DMS53 treated with DMSO at 0.1 percent for 48 hours (cell line): ENCODE measurements around the gene MTFR2.

Experiments used
- DNase-seq: peaks from one replicate; lab custom pipeline; 2025; ENCODE audit not compliant: unreplicated experiment; lab: John Stamatoyannopoulos, UW

Gene MTFR2

DNA sequence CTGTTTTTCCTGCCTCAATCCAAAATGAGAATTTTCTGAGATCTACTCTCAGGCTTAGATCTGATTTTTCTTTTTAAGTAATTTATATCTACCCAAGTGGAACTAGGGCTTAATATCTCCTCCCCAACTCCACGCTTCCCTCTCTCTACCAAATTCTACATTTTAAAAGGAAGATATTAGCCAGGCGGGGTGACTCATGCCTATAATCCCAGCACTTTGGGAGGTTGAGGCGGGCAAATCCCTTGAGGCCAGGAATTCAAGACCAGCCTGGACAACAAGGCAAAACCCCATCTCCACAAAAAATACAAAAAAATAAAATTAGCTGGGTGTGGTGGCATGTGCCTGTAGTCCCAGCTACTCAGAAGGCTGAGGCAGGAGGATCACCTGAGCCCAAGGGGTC is 61.0 kb downstream of the MTFR2 start:
- DNase-seq: no peak

DNA sequence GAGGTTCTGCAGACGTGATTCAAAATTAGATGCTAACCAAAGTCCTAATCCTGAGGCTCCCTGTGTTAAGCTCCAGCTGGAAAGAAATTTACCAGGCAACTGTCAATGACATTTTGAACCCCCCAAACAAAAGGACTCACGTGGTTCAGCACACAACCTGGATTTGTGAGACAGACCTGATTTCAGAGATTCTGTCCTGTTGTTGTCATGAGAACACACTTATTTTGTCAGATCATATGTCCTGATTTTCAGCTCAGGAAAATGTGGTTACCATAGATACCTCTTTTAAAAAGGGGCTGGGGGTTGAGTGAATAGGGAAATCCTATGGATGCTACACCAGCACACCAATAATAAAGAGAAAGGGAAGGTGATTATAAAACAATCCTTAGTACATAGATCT is 61.6 kb downstream of the MTFR2 start:
- no peak for DNase-seq

DNA sequence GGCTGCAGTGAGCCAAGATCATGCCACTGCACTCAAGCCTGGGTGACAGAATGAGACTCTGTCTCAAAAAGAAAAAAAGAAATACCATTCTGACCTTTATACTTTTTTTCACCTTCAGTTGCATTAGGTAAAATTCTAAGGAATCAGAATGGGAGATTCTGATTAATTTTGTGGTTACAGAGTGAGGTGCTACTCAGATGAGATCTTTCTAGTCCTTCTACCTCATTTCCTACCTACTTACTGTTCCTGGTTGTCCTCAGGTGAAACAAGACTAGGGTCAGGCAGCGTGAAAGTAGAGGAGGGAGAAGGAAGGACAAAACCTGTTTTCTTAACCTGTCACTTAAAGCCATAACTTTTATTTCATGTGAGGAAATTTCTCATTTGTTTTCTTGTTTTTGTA is 63.7 kb downstream of the MTFR2 start:
- no peak for DNase-seq

DNA sequence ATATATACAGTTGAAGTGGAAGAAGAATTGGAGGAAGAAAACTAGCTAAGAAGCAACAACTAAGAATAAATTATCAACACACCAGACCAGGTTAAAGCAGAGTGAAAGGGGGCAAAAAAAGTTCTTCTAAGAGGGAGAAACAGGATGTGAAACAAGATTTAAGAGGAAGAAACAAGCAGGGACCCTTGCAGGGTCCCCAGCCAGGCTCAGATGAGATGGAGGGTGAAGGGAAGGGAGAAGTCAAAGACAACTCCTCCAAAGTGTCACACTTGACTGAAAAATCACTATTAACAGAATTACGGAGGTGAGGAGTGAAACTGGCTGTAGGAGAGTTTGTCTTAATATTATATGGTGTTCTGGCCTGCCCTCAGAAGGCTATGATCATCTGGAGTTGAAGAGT is 65.4 kb downstream of the MTFR2 start:
- DNase-seq: no peak

DNA sequence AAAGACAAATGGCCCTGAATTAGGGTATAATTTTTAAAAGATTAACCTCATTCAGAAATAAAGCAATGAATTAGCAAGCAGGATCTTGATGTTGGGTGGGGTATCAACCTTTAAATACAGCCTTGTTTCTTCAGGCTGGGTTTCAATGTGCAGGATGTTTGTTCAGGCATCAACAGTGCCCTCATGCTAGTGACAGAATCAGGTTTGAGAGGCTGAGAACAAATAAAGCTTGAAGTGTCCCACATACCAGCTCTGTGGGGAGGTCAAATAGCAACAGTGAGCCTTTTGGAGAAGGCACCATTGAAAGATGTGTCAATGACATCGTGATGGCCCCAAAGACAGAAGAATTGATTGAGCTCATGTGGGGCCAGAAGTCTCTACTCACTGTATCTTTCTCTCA is 68.2 kb downstream of the MTFR2 start:
- DNase-seq: peak; percentile 20

DNA sequence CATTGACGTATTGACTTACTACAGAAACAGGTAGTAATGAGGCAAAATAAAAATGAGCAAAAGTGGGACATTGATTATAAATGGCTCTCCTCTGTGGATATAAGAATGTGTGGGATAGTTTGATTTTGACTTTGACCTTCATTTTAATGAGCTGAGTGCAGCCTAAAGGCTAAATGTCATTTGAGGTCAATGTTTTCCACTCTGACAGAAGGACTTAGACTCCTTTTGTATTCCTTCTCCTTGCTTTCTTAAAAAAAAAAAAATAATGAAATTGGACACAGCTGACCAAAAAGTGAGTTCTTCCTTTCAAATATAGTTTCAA is 68.6 kb downstream of the MTFR2 start:
- no peak for DNase-seq
